CD1c-positive myeloid dendritic cell (primary cell): Measurements from ENCODE around the gene APEH.

Experiments used
- DNase-seq: peaks from one replicate; pipeline ENCODE4 v3.0.0-alpha.2; 2016; ENCODE audit errors: extremely low spot score

APEH gene

GRCh38 chr3:49725906-49726681 lies 51.9 kb downstream of the APEH start:
- DNase-seq = no peak

GRCh38 chr3:49727154-49727923 lies 53.2 kb downstream of the APEH start:
- no peak for DNase-seq

GRCh38 chr3:49727924-49728361 lies 53.8 kb downstream of the APEH start:
- DNase-seq = no peak

- no peak for DNase-seq
These were observed 55.9 kb downstream of the APEH start for GRCh38 chr3:49729966-49730609.

GRCh38 chr3:49732597-49732996 lies 58.4 kb downstream of the APEH start:
- no peak for DNase-seq

GRCh38 chr3:49733551-49733950 lies 59.4 kb downstream of the APEH start:
- DNase-seq = no peak
